Coronary artery (tissue), 2 donors: ENCODE data around the gene RAB1A.

ENCODE experiments used
- DNase-seq: peaks from one replicate; pipeline ENCODE4 v3.0.0-alpha.2; 2017; ENCODE audit warnings: low spot score
- H3K27ac ChIP-seq, 2 donors: fragments of 200-600 bp; sonication (generic); one replicate each; pipeline ENCODE4 v1.5.1; 2016 to 2019
- H3K4me3 ChIP-seq: fragments of 200-600 bp; sonication (generic); 2 replicates; pipeline ENCODE4 v1.5.1; 2016; ENCODE audit warnings: mild to moderate bottlenecking, moderate library complexity
- CTCF ChIP-seq: fragments of 200-600 bp; sonication (generic); IDR thresholded peaks from one replicate; pipeline ENCODE4 v1.5.1; 2019; ENCODE audit warnings: antibody characterized with exemption

The RAB1A gene

DNA sequence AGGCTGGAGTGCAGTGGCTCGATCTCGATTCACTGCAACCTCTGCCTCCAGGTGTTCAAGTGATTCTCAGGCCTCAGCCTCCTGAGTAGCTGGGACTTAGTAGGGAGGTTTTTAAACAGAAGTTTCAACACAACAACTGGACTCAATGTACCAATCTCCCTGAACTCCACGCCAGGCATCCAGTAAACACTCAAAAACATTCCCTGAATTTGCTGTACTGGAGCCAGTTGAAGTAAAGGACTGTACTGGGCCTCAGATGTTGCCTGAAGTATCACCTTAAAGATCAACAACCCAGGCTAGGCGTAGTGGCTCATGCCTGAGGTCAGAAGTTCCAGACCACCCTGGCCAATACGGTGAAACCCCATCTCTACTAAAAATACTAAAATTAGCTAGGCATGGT is 22.4 kb downstream of the RAB1A start:
- peak overlapping the region in 1 of 2 donors; percentile 12 for H3K27ac ChIP-seq
- TF ChIP-seq CTCF, result no peak
- no peak overlapping the region for H3K4me3 ChIP-seq
- DNase-seq, result no peak

DNA sequence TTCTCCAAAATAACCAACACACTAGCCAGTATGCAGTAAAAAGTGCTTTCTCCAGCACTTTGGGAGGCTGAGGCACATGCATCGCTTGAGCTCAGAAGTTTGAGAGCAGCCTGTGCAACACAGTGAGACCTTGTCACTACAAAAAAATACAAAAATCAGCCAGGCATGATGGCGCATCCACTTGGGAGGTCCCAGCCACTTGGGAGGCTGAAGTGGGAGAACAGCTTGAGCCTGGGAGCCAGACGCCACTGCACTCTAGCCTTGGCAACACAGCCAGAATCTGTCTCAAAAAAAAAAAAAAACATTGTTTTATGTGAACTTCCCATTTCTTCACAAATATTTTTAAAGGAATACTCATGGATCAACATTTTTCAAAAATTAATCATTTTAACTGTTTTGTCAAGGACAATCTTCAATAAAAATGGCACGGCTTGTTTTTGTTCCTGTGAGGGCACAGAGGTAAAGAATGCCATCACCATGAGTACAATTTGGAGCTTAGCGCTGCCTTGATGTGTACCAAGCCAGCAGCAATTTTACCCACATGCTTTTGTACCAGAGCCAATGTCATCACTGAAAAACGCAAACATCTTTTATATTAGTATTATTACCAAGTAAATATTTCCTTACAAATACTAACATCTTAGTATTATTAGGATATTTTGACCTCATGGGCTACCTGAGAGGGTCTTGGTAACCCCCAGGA is 26.7 kb downstream of the RAB1A start:
- H3K4me3 ChIP-seq, result no peak overlapping the region
- TF ChIP-seq CTCF, result no peak
- DNase-seq, result no peak
- H3K27ac ChIP-seq, result no peak overlapping the region

DNA sequence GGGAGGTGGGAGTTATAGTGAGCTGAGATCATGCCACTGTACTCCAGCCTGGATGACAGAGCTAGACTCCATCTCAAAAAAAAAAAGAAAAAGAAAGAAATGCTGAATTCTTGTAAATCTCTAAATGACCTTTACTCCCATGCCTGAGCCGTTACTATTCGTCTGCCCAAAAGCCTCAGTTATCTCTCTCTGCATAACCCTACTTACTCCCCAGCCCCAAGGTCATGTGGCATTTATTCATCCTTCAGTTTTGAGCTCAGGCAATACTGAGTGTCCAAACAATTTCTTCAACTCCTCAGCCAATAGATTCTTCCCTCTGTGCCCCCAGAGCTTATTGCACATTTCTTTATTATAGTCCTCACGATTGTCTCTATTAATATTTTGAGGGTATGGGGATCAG is 28.8 kb downstream of the RAB1A start:
- no peak overlapping the region for H3K27ac ChIP-seq
- no peak for TF ChIP-seq CTCF
- H3K4me3 ChIP-seq, result no peak overlapping the region
- DNase-seq, result no peak

DNA sequence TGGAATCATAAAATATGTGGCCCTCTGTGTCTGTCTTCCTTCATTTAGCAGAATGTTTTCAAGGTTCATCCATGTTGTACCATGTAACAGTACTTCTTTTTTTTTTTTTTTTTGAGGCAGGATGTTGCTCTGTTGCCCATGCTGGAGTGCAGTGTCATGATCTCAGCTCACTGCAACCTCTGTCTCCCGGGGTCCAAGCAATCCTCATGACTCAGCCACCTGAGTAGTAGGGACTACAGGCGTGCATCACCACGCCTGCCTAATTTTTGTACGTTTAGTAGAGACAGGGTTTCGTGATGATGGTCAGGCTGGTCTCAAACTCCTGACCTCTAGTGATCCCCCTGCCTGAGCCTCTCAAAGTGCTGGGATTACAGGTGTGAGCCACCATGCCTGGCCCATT is 31.2 kb downstream of the RAB1A start:
- no peak for TF ChIP-seq CTCF
- DNase-seq, result no peak

GRCh38 chr2:65097844-65098243 is 32.1 kb downstream of the RAB1A start:
- no peak for DNase-seq
- Histone ChIP-seq H3K27ac (no peak overlapping the region), H3K4me3 (no peak overlapping the region)
- TF ChIP-seq CTCF, result no peak

More for the DNA sequence above, 31.2 kb downstream of the RAB1A start:
- no peak overlapping the region for H3K27ac ChIP-seq
- H3K4me3 ChIP-seq, result no peak overlapping the region

- no peak for TF ChIP-seq CTCF
- Histone ChIP-seq H3K4me3 (no peak overlapping the region), H3K27ac (no peak overlapping the region)
- no peak for DNase-seq
Observed at GRCh38 chr2:65096948-65097347, 33.0 kb downstream of the RAB1A start.

- DNase-seq, result no peak
- Histone ChIP-seq H3K4me3 (no peak overlapping the region), H3K27ac (no peak overlapping the region)
- no peak for TF ChIP-seq CTCF
Observed at GRCh38 chr2:65093211-65093610, 36.7 kb downstream of the RAB1A start.
